Stomach (tissue), 4 donors: ENCODE data around the gene MEGF6.

Experiments
- CTCF ChIP-seq, 7 experiments: fragments of 450-650 bp in 4 of 7; fragments of 200-600 bp in 3 of 7; sonication (generic) in 3 of 7; IDR thresholded peaks; one replicate each; pipeline ENCODE4 v1.5.1; 2016 to 2019; ENCODE audit warnings: antibody characterized with exemption in 7 of 7, control low read depth in 2 of 7, mild to moderate bottlenecking in 1 of 7
- EP300 ChIP-seq: sonication (generic); formaldehyde crosslinking; IDR thresholded peaks from one replicate; pipeline ENCODE4 v1.6.1; 2017; ENCODE audit warnings: antibody characterized with exemption
- POLR2A ChIP-seq, 4 donors: fragments of 450-650 bp; IDR thresholded peaks; one replicate each; pipeline ENCODE4 v1.6.1; 2016; ENCODE audit warnings: antibody characterized with exemption in 4 of 4, control low read depth in 2 of 4, mild to moderate bottlenecking in 1 of 4, moderate library complexity in 1 of 4

- TF ChIP-seq CTCF (IDR thresholded peaks at IDR 0.05) (no peak), POLR2A (IDR thresholded peaks at IDR 0.05) (no peak), EP300 (no peak)
Observed at GRCh38 chr1:3460672-3461131, 150.6 kb downstream of the MEGF6 start.
